Keratinocyte (primary cell): Measurements from ENCODE around the gene TMEM54. TPM values are rescaled to one million over a fixed set of nuclear protein-coding genes. Genes with fewer than 3 reads are reported as not detected.

ENCODE experiments used
- DNase-seq: peaks from one replicate; pipeline ENCODE4 v3.0.0-alpha.2; 2011; ENCODE audit warnings: low read depth, missing footprints, low spot score
- FAIRE-seq: peaks from 2 replicates; lab custom pipeline; 2011; peaks lifted over from hg19 to GRCh38; lab: Jason Lieb, UNC
- H2AFZ ChIP-seq: 2 replicates; pipeline ENCODE4 v1.6.0; 2012; ENCODE audit warnings: low read length, control low read depth, inconsistent platforms; ENCODE audit not compliant: control insufficient read depth
- H3K27ac ChIP-seq: 2 replicates; pipeline ENCODE4 v1.5.1; 2011; ENCODE audit warnings: low read length; ENCODE audit not compliant: control insufficient read depth, insufficient read depth
- H3K27me3 ChIP-seq: 3 replicates; pipeline ENCODE4 v1.6.0; 2011; ENCODE audit warnings: low read length; ENCODE audit not compliant: control insufficient read depth, insufficient read depth; ENCODE audit errors: extremely low read depth
- H3K36me3 ChIP-seq, 2 experiments: 2 replicates in 1 of 2; 3 replicates in 1 of 2; pipeline ENCODE4 v1.5.1; 2011; ENCODE audit warnings: low read length in 2 of 2, mild to moderate bottlenecking in 1 of 2; ENCODE audit not compliant: control insufficient read depth in 2 of 2, insufficient read depth in 2 of 2; ENCODE audit errors: extremely low read depth in 1 of 2
- H3K4me1 ChIP-seq: 3 replicates; pipeline ENCODE4 v1.5.1; 2011; ENCODE audit warnings: low read length; ENCODE audit not compliant: control insufficient read depth, insufficient read depth; ENCODE audit errors: extremely low read depth
- H3K4me2 ChIP-seq: 3 replicates; pipeline ENCODE4 v1.6.0; 2011; ENCODE audit warnings: low read depth, low read length; ENCODE audit not compliant: control insufficient read depth, insufficient read depth; ENCODE audit errors: extremely low read depth
- H3K4me3 ChIP-seq, 3 experiments: fragments of 200-600 bp in 1 of 3; sonication (generic) in 1 of 3; 2 replicates in 2 of 3; 3 replicates in 1 of 3; pipeline ENCODE4 v1.5.1; 2011 to 2016; ENCODE audit warnings: low read length in 3 of 3, mild to moderate bottlenecking in 3 of 3, control low read depth in 2 of 3, inconsistent platforms in 1 of 3, low read depth in 1 of 3, mixed read lengths in 1 of 3, mixed run types in 1 of 3, moderate library complexity in 1 of 3; ENCODE audit not compliant: control insufficient read depth in 2 of 3, insufficient read depth in 2 of 3; ENCODE audit errors: extremely low read depth in 1 of 3
- H3K79me2 ChIP-seq: 2 replicates; pipeline ENCODE4 v1.6.0; 2012; ENCODE audit warnings: low read length; ENCODE audit not compliant: control insufficient read depth, insufficient read depth
- H3K9ac ChIP-seq: 3 replicates; pipeline ENCODE4 v1.6.0; 2011; ENCODE audit warnings: low read length; ENCODE audit not compliant: control insufficient read depth, insufficient read depth; ENCODE audit errors: extremely low read depth
- H3K9me1 ChIP-seq: 3 replicates; pipeline ENCODE4 v1.6.0; 2011; ENCODE audit warnings: low read length; ENCODE audit not compliant: control insufficient read depth, insufficient read depth; ENCODE audit errors: extremely low read depth
- H3K9me3 ChIP-seq: 2 replicates; pipeline ENCODE4 v1.5.1; 2012; ENCODE audit warnings: low read depth, low read length; ENCODE audit not compliant: control insufficient read depth
- H4K20me1 ChIP-seq: 3 replicates; pipeline ENCODE4 v1.6.0; 2011; ENCODE audit warnings: low read length; ENCODE audit not compliant: control insufficient read depth, insufficient read depth; ENCODE audit errors: extremely low read depth
- EZH2 ChIP-seq: IDR thresholded peaks from one replicate; pipeline ENCODE4 v1.6.1; 2012; ENCODE audit warnings: inconsistent platforms, mild to moderate bottlenecking, low read length, moderate library complexity
- dilution Hi-C: fragments of 300-500 bp; cut with MboI; formaldehyde crosslinking; loops from one replicate; pipeline ENCODE4 v1.7.0; 2020; ENCODE audit warnings: low sequenced_read_pairs; ENCODE audit not compliant: extremely low pct_ligation_motif_present
- polyA plus RNA-seq, 5 experiments: library from polyadenylated mRNA; depleted of rRNA in 3 of 5; stranded (reverse) in 3 of 5; stranded (forward) in 1 of 5; unstranded in 1 of 5; fragments of >200 nt; gene quantifications; 1 replicate in 1 of 5; 2 replicates in 3 of 5; 3 replicates in 1 of 5; pipeline versions ENCODE4 v1.2.1 to v1.2.3, GENCODE V29; 2011 to 2012; ENCODE audit warnings: missing spikeins in 2 of 5, low read depth in 1 of 5, low replicate concordance in 1 of 5
- TF ChIP-seq, protein P1 (sequence below), 3 experiments: IDR thresholded peaks in 1 of 3; conservative IDR thresholded peaks in 1 of 3; optimal IDR thresholded peaks in 1 of 3; 2 replicates in 2 of 3; 3 replicates in 1 of 3; pipeline versions ENCODE3 to v1.5.1; 2011; ENCODE audit warnings: low read length in 3 of 3, mild to moderate bottlenecking in 3 of 3, moderate library complexity in 2 of 3, control low read depth in 1 of 3, inconsistent platforms in 1 of 3; ENCODE audit not compliant: insufficient read depth in 2 of 3; ENCODE audit errors: extremely low read depth in 1 of 3

The TMEM54 gene
- polyA plus RNA-seq, 1 donor (not counting 4 experiments of a cell fraction or from before 2014, with no cell fraction given) = 59.4 TPM

DNA sequence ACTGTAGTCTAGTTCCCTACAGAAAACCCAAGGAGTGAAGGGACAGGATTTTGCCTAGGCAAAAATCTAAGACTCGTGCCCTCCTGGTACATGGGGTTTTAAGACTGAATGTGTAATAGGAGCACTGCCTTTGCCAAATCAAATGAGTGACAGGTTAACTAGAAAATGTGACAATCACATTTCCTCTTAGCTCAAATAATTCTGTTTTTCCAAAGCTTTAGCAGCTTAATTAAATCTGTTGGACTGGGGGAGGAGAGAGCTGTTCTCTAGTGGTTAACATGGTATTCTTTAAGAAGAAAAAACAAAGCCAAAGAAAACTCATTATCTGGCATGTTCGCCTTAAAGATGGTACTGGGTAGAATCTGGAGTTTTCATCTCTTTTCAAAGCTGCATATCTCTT, 43.1 kb downstream of the TMEM54 start:
- H3K36me3 ChIP-seq = peaks cover 1 to 13% of the 10 kb centered on the region in 2 experiments
- dilution Hi-C loops = no loop called here
- FAIRE-seq = no peak

DNA sequence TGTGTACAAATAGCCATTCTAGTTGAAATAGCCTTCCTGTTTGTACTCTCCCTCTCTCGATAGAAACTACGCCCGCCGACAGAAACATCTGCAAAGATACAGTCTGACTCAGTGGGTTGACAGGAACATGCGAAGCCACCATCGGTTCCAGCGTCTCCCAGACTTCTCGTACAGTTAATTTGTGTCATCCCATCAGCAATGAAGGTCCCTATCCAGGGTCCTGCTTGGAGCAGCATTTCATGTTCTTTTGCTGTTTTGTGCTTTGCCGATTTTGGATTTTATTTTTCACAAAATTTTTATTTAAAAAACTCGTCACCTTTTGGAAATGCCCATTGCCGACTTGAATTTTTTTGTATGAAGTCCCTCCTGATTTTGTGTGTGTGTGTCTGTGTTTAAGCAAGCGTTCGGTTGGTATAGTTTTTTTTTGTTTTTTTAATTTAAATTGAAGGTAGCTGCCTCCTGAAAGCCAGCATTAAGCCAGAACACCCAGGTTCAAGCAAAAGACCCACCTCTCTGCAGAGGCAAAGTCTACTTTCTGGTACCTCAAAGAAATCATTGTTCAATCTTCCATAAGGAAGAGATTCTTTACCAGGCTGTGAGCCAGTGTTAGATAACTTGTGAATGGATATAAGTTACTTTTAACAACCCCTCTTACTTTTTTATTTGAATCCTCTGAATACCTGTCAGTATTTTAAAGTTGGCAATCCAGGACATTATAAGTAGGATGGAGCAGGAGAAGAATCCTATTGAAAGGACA, 45.1 kb downstream of the TMEM54 start:
- TF ChIP-seq EZH2 = no peak
- TF ChIP-seq, protein P1, sequence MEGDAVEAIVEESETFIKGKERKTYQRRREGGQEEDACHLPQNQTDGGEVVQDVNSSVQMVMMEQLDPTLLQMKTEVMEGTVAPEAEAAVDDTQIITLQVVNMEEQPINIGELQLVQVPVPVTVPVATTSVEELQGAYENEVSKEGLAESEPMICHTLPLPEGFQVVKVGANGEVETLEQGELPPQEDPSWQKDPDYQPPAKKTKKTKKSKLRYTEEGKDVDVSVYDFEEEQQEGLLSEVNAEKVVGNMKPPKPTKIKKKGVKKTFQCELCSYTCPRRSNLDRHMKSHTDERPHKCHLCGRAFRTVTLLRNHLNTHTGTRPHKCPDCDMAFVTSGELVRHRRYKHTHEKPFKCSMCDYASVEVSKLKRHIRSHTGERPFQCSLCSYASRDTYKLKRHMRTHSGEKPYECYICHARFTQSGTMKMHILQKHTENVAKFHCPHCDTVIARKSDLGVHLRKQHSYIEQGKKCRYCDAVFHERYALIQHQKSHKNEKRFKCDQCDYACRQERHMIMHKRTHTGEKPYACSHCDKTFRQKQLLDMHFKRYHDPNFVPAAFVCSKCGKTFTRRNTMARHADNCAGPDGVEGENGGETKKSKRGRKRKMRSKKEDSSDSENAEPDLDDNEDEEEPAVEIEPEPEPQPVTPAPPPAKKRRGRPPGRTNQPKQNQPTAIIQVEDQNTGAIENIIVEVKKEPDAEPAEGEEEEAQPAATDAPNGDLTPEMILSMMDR (optimal IDR thresholded peaks at IDR 0.05 in 1 of 3, IDR thresholded peaks at IDR 0.05 in 1 of 3, conservative IDR thresholded peaks at IDR 0.05 in 1 of 3; ENCODE audit: extremely low read depth in 1 of 3, insufficient read depth in 2 of 3, low read length in 3 of 3) = no peak
- no peaks in the 10 kb centered on the region for H3K9me1 ChIP-seq
- no peak overlapping the region for H3K9ac ChIP-seq
- no peak overlapping the region for H2AFZ ChIP-seq
- no peak overlapping the region for H3K4me3 ChIP-seq
- no peaks in the 10 kb centered on the region for H4K20me1 ChIP-seq
- peaks cover 3 to 13% of the 10 kb centered on the region in 2 experiments for H3K36me3 ChIP-seq
- no peak overlapping the region for H3K27ac ChIP-seq
- no peak for FAIRE-seq
- dilution Hi-C loops = no loop called here
- no peak overlapping the region for H3K4me2 ChIP-seq
- no peaks in the 10 kb centered on the region for H3K9me3 ChIP-seq
- peaks cover 9% of the 10 kb centered on the region for H3K4me1 ChIP-seq
- H3K27me3 ChIP-seq = no peaks in the 10 kb centered on the region
- no peaks in the 10 kb centered on the region for H3K79me2 ChIP-seq
- DNase-seq = no peak

More for the DNA sequence above, 43.1 kb downstream of the TMEM54 start:
- peaks cover 14% of the 10 kb centered on the region for H3K4me1 ChIP-seq
- no peaks in the 10 kb centered on the region for H4K20me1 ChIP-seq
- no peaks in the 10 kb centered on the region for H3K79me2 ChIP-seq
- H3K27ac ChIP-seq = no peak overlapping the region
- no peak overlapping the region for H3K9ac ChIP-seq
- no peak overlapping the region for H3K4me2 ChIP-seq
- no peak for TF ChIP-seq EZH2
- TF ChIP-seq, protein P1 (optimal IDR thresholded peaks at IDR 0.05 in 1 of 3, IDR thresholded peaks at IDR 0.05 in 1 of 3, conservative IDR thresholded peaks at IDR 0.05 in 1 of 3; ENCODE audit: extremely low read depth in 1 of 3, insufficient read depth in 2 of 3, low read length in 3 of 3) = no peak
- H3K27me3 ChIP-seq = no peaks in the 10 kb centered on the region
- no peaks in the 10 kb centered on the region for H3K9me3 ChIP-seq
- no peak overlapping the region for H2AFZ ChIP-seq
- no peak overlapping the region for H3K4me3 ChIP-seq
- no peak for DNase-seq
- no peaks in the 10 kb centered on the region for H3K9me1 ChIP-seq
